Femur (tissue), 1 donor: ENCODE measurements around the gene IL13.
"Not testable (repeated sequence)": the region's sequence is repeated elsewhere in the genome, so short reads cannot be mapped to it uniquely, and the experiment has no call there.

Experiments
- DNase-seq: peaks from one replicate; pipeline ENCODE4 v3.0.0-alpha.2; 2017

Gene IL13

GRCh38 chr5:132657676-132658380, at the start of gene IL13:
Gene IL13 (plus strand): TSS chr5:132658173. CDS start chr5:132658187, 14 bp downstream.
- no peak for DNase-seq

DNA sequence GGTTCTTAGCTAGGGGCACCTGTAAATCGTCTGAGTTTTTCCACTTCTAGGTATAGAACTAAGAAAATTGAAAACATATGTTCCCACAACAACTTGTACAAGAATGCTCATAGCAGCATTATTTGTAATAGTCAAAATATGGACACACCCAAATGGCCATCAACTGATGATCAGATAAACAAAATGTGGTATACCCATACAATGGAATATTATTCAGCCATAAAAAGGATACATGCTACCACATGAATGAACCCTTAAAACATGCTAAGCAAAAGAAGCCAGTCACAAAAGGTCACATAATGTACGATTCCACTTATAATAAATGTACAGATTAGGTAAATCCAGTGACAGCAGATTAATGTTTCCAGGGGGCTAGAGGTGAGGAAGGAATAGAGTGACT, 46.0 kb upstream of the IL13 start:
- no peak for DNase-seq

- DNase-seq, result no peak
Measured at GRCh38 chr5:132612846-132613245, 45.1 kb upstream of the IL13 start.

DNA sequence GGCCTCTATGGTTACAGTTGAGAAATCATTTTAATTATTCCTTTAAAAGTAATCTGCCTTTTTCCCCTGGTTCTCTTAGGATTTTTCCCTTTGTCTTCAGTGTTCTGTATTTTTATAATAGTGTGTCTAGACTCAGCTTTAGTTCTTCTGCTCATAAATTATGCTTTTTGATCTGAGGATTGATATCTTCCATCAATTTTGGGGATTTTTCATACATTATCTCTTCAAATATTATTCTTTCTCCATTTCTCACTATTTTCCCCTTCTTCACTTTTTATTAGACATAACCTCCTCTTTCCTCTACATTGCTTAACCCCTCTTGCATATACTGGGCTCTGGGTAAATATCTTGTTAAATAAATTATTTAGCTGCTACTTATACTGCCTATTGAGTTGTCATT, 36.3 kb upstream of the IL13 start:
- DNase-seq, result no peak

- DNase-seq, result no peak
Measured at GRCh38 chr5:132622608-132623007, 35.4 kb upstream of the IL13 start.

- no peak for DNase-seq
Measured at GRCh38 chr5:132627470-132627869, 30.5 kb upstream of the IL13 start.

- DNase-seq, result no peak
Measured at GRCh38 chr5:132628814-132629213, 29.2 kb upstream of the IL13 start.

DNA sequence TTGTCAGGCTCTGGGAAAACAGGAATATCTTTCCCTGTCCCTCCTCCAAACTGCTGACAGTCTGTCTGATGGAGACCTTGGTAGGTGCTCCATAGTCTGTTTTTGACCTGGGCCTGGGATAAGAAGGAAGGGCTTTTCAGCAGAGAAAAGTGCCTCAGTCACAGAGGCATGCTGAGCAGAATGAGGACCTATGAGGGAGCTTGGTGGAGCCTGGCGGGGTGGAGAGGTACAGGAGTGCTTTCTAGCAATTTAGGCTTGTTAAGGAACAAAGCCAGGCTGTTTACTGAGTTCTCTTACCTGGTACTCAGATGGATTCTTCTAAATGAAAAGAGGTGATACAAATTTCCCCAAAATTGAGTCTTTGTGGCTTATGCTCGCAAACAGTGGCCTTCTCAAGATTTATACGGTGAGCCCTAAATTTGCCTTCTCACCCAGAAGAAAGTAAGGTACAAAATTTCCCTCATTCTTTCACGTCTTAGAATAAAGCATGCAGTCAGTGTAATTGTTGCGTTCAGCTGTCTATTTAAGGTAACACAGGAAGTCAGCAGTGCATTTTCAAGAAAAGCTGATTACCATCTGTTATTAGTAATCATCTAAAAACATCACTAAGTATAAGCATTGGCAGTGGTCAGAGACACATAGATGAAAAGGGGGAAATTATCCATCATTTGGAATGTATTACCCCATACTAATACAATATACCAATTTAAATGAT, 28.6 kb upstream of the IL13 start:
- DNase-seq, result no peak

- DNase-seq, result not testable (repeated sequence)
Measured at GRCh38 chr5:132633587-132633986, 24.4 kb upstream of the IL13 start.

DNA sequence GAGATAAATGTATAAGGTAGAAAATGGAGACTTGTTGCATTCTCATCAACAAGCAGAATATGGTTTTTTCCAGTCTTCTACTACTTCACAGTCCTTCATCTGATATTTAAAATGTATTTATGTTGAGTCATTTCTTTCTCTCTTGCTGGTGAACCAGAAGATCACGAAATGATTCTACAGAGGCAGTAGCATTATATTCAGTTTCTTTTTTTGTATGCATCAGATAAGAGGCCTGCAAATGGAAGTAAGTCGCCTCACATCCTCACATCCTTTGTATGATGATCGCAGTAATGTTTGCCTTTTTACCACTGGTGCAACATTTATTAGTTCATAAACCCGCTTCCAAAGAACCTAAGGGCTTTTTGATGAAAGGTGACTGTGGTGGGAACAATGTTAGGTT, 22.1 kb upstream of the IL13 start:
- no peak for DNase-seq

DNA sequence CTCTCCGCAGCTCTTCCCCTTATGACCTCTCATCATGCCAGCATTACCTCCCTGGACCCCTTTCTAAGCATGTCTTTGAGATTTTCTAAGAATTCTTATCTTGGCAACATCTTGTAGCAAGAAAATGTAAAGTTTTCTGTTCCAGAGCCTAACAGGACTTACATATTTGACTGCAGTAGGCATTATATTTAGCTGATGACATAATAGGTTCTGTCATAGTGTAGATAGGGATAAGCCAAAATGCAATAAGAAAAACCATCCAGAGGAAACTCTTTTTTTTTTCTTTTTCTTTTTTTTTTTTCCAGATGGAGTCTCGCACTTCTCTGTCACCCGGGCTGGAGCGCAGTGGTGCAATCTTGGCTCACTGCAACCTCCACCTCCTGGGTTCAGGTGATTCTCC, 20.7 kb upstream of the IL13 start:
- no peak for DNase-seq

DNA sequence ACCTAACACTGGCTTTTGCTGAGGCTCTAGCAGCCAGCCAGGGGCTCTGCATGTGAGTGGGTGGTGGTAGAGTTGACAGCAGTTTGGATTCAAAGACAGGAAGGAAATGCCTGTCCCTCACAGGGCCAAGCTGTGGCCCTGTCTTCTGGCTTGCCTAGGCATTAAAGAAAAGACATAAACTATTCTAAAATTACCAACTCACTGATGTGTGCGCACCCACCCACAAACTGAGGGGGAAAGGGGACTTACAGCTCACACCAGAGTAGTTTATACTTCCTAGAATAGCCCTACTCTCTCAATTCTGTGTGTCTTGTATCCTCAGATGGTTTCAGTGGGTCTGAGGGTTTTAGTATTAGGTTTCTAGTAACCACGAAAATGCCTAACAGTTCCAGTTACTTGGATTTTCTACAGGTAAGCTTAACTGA, 18.3 kb upstream of the IL13 start:
- DNase-seq, result no peak

- no peak for DNase-seq
Measured at GRCh38 chr5:132640613-132641012, 17.4 kb upstream of the IL13 start.

- no peak for DNase-seq
Measured at GRCh38 chr5:132641241-132641723, 16.7 kb upstream of the IL13 start.

DNA sequence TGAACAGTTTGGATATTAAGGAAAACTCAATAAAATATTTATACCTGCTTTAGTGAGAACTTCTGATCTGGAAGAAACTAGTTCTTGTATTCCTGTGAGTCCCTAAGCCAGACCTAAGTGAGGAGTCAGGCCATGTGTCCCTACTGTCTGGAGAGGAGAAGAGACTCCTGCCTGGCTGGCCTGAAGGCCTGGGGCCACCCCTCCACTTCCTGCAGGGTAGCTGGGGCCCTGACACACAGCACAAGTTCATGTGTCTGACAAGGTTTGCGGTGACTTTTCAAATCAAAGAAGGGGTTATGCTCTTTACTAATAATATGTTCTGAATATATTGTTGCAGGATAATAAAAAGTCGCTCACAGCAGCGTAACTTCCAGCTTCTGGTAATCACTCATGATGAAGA, 16.1 kb upstream of the IL13 start:
- no peak for DNase-seq

DNA sequence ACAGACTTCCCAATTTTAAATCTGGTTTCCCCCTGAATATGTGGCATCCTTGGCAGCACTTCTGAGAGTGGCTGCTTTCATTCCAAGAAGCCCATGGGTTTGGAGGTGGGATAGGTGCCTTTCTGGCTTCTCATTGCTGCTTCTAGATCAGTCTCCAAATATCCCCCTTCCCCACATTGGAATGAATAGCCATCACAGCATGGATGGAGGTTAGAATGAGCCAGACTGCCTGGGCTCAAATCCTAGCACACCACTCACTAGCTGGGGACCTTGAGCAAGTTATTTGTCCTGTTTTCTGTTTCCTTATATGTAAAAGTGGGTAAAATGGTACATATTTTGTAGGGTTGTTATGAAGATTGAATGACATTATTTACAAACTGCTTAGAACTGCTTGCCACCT, 13.8 kb upstream of the IL13 start:
- no peak for DNase-seq

DNA sequence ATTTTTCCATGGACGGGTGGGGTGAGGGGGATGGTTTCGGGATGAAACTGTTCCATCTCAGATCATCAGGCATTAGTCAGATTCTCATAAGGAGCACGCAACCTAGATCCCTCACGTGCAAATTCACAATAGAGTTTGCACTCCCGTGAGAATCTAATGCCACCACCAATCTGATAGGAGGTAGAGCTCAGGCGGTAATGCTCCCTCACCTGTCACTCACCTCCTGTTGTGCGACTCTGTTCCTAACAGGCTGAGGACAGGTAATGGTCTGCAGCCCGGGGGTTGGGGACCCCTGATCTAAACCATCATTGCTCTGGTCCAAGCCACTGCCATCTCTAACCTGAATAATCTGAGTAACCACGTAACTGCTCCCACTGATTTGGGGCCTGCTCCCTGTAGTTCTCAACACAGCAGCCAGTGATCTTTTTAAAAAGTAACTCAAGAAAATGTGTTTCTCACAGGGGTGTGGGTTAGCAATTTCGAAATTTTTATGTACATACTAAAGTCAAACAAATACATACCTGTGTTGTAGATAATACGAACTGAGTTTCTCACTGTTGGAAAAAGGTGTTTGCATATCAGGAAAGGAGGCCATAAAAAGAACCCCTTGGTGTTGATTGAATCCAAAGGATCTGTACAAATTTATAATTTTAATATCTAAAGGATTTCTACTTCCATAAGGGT, 11.2 kb upstream of the IL13 start:
- no peak for DNase-seq

- DNase-seq, result no peak
Measured at GRCh38 chr5:132647473-132647872, 10.5 kb upstream of the IL13 start.

- DNase-seq, result no peak
Measured at GRCh38 chr5:132648355-132648754, 9.6 kb upstream of the IL13 start.

GRCh38 chr5:132651838-132652469, 6.0 kb upstream of the IL13 start:
- DNase-seq, result no peak

DNA sequence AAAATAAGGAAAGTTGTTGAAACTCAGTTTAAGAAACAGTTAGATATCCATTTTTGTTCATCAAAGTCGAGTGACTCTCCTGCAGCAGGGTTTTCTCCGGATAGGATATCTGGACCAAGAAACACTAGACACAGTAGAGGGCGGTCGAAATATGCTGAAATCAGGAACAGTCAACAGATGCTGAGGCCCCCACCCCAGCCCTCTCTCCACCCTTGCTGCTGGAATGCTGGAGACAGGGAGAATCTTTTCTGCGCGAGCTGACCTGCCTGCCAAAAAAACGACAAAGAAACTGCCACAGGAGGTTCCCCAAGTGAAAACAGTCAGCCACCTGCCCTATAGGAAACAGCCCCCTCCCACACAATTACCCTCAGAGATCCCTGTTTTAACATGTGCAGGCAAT, 4.3 kb upstream of the IL13 start:
- no peak for DNase-seq

DNA sequence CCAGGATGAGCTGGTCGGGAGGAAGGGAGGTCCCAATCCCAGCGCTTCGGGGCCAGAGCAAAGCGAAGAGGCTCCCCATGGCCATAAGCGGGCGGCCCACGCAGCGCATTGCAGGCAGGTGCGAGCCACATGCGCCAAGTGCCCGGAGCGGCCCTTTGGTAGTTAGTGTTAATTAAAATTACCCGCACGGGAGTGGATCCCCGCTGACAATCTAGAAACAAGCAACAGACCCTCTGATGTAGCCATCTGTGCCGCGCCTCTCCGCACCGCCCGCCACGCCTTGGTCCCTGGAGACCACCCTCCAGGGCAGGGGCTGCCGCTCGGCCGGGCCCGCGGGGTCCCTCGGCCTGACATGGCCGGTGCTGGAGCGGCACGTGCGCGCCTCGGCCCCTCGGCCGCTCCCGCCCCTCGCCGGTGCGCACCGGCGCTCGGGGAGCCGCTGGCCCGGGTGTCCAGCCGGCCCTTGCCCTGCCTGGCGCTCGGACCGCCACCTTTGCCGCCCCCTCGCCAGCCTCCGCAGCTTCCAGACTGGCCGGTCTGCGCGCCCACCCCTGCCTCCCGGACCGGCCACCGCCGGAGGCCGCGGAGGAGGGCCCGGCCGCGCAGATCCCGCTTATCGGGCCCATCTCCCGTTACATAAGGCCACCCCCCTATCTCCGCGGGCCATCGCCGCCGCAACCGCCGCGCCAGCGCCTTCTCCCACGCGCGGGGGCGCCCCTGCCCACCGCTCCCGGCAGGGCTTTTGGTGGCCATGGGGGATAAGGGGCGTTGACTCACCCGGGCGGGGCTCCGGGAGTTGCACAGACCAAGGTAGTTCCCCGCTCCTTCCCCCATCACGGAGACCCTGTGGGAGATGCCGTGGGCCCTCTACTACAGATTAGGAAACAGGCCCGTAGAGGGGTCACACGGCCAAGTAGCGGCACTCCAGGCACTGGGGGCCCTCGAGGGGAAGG, 1.9 kb upstream of the IL13 start:
- no peak for DNase-seq
